ENCODE measurements around the gene EHD2.
A peak's percentile ranks its signal among the peaks of the same experiment; 100 is the strongest.
"Not testable (repeated sequence)": the region's sequence is repeated elsewhere in the genome, so short reads cannot be mapped to it uniquely, and the experiment has no call there.

Gene EHD2

DNA sequence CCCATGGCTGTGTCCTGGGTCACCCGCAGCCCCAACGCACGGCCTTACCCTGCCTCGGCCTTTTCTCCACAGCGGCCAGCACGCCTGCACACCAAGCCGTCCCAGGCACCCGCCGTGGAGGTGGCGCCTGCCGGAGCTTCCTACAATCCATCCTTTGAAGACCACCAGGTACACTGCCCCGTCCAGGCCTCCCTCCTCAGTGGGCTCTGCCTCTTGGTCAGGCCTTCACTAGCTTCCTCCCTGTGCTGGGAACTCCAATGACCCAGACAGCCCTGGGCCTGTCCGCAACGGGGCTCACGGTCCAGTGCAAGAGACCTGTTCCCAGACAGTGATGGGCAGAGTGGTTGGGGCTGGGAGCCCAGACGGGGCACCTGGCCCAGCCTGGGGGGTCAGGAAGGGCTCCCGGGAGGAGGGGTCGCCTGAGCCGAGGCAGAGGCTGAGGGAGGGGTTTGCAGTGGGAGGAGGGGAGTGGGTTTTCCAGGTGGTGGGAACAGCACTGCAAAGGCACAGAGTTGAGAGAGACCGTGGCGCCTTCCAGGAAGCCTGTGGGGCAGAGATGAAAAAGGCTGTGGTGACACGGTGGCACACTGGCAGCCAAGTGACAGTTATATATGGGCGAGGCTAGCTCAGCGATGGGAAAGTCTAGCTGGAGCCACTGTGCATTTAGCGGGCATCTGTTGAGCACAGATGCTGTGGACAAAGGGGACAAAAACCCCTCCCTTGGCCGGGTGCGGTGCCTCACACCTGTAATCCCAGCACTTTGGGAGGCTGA is 39.4 kb downstream of the EHD2 start:
- DNase-seq = no peak

DNA sequence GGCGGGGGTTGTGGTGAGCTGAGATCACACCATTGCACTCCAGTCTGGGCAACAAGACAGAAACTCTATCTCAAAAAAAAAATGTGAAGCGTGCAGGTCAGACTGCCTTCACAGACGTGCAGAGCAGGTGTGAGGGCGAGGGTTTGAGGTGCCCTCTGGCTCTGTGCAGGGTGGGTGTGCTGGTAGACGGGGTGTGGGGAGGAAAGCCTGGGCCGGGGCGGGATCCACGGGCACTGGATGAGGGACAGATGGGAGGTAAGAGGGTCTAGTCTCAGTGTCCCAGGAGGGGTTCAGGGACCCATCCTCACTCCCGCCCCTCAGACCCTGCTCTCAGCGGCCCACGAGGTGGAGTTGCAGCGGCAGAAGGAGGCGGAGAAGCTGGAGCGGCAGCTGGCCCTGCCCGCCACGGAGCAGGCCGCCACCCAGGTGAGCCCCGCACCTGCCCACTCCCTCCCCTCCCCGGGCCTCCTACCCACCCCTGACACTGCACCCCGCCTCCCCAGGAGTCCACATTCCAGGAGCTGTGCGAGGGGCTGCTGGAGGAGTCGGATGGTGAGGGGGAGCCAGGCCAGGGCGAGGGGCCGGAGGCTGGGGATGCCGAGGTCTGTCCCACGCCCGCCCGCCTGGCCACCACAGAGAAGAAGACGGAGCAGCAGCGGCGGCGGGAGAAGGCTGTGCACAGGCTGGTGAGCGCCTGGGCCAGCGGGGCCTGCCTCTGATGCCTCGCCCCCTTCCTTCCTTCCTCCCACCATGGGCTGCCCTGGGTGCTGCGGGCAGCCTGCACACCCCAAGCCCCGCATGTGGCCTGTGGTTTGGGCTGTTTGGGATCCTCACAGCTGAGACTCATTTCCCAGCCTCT is 41.2 kb downstream of the EHD2 start:
- DNase-seq = no peak

DNA sequence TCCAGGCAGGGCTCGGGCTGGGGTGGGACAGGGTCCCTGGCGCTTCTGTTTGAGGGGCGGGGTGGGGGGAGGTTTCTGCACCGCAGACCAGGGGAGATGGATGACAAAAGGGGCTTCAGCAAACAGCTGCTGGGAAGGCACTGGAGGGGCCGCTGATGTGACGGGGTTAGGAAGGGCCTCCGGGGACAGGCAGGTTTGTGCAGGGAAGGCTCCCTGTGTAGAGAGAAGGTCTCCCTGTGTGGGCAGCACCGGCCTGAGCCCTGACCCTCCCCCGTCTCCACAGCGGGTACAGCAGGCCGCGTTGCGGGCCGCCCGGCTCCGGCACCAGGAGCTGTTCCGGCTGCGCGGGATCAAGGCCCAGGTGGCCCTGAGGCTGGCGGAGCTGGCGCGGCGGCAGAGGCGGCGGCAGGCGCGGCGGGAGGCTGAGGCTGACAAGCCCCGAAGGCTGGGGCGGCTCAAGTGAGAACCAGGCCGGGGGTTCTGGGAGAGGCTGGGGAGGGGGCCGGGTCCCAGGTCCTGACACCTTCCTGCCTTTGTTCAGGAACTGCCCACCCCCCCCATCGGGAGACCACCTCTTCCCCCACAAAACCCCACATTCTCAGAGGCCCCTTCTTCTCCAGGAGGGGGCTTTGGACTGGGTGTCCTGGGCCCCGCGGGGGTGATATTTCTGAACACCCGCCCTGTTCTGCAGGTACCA is 42.0 kb downstream of the EHD2 start:
- DNase-seq = no peak

DNA sequence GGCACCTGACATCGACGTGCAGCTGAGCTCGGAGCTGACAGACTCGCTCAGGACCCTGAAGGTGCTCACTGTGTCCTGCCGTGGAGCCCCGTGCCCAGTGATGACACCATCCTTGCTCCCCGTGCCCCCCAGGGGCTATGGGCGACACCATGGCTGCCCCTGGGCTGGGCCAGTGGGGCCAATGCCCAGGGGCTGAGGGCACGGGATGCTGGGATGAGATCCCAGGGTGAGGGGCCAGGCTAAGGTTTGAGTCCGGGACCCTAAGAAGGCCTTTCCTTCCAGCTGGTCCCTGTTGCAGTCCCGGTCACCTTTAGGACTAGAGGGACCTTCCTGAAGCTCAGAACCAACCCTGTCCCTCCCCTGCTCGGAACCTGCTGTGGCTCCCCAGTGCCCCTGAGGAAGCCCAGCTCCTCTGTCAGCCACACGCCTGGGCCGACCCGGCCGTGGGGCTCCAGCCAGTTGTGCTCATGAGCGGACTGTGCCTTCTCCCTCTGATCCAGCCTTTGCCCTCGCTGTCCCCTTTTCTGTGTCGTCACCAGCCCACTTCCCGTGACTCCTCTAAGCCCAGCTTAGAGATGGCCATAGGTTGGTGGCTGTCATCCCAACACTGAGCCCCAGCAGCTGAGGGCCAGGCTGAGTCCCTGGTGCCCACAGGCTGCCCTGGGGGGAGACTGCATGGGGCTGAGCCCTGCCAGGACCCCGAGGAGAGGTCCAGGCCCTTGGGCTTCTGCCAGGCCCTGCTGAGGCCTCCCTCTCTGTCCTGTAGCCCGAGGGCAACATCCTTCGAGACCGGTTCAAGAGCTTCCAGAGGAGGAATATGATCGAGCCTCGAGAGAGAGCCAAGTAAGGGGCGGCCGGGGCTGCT is 42.8 kb downstream of the EHD2 start:
- DNase-seq = no peak

DNA sequence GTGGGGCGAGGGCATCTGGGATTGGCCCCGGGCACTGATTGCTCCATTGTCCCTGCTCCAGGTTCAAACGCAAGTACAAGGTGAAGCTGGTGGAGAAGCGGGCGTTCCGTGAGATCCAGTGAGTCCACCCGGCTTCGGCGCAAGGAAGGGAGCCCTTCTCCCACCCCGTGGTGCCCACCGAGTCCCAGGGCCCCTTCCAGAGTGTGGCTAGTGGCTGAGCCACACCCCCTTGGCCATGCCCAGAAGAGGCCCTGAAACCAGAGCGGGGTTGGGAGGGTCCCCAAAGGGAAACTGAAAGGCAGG is 43.4 kb downstream of the EHD2 start:
- no peak for DNase-seq

DNA sequence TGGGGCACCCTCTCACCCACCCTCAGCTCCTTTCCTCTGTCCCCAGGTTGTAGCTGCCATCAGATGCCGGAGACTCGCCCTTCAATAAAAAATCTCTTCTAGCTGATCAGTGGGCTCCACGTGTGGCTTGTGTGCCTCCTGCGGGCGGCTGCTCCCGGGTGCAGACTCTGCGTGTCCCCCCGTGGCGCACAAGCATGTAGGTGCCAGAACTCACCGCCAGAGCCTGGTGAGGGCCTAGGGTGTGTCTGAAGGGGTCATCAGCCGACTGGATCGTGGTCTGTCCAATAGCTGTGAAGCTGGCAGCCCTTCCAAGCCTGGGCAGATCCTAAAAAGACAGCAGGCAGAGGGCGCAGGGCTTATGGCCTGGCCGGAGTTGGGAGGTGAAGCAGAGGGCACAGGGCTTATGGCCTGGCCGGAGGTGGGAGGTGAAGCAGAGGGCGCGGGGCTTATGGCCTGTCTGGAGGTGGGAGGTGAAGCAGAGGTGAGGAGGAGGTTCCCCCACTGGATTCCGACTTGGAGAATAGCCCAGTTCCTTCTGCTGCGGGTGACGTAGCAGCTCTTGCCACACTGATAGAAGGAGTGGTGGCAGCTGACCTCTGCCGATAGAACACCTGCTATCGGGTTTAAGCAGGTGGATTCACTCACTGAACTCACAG is 43.9 kb downstream of the EHD2 start:
- DNase-seq = no peak

DNA sequence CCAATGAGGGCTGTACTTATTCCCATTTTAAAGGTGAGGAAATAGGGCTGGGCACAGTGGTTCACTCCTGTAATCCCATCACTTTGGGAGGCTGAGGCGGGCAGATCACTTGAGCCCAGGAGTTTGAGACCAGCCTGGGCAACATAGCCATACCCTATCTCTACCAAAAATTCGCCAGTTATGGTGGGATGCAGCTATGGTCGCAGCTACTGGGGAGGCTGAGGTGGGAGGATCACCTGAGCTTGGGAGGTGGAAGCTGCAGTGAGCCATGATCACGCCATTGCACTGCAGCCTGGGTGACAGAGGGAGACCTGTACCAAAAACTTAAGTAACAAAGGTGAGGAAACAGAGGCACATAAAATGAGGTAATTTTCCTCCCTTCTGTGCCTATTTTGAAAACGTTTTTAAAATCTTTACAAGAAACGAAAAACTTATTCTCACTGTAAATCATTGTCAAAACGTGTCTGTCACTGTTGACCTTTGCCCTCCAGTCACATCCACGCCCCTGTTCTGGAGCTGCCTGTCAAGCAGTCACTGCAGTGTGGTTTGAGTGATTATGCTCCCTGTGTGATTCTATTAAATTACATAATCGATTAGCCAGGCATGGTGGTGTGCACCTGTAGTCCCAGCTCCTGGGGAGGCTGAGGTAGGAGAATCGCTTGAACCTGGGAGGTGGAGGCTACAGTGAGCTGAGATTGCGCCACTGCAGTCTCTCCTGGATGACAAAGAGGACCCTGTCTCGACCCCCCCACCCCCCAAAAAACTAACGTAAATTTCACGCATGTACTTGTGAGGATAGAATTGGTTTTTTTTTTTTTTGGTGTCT is 44.6 kb downstream of the EHD2 start:
- no peak for DNase-seq

DNA sequence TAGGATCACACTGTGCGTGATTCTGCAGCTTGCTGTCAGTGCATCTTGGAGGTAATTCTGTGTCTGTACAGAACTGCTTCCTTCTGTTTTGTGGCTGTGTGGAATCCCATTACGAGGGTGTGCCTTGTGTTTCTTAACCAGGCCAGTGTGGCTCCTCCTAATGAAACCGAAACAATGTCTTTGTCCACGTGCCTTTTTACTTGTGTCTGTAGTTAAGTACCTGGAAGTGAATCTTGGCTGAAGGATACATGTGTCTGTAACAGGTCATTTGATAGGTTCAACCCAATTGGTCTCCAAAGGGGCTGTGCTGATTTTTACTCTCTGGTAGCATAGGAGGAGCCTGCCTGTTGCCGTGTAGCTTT is 45.2 kb downstream of the EHD2 start:
- no peak for DNase-seq

DNA sequence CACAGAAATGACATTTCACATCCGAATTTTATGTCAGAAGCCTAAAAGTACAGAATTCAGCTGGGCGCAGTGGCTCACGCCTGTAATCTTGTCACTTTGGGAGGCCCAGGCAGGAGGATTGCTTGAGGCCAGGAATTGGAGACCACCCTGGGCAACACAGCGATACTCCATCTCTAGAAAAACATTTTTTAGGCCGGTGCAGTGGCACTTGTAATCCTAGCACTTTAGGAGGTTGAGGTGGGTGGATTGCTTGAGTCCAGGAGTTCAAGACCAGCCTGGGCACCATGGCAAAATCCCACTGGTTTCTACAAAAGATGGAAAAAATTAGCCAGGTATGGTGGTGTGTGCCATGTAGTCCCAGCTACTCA is 47.4 kb downstream of the EHD2 start:
- DNase-seq = no peak

DNA sequence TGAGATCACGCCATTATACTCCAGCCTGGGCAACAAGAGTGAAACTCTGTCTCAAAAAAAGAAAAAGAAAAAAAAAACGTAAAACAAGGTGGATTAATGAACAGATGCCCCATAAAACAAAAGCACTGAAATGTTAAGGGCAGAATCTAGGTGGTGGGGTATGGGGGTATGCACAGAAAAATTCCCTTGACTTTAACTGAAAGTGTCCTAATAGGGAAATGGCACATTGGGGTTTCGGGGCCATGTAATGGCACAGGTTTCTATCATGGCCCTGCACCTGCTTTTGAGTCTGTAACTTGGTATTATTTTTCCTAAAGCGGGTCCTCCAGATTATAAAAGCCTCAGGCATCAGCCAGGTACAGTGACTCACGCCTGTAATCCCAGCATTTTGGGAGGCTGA is 48.3 kb downstream of the EHD2 start:
- no peak for DNase-seq

DNA sequence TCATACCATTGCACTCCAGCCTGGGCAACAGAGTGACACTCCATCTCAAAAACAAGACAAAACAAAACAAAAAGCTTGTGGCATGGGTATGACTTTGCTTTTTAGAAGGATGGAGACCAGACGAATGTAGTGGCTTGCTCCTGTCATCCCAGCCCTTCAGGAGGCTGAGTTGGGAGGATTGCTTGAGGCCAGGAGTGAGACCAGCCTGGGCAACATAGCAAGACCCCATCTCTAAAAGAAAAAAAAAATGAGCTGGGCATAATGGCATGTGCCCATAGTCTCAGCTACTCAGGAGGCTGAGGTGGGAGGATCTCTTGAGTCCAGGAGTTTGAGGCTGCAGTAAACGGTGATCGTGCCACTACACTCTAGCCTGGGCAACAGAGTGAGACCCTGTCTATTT is 48.9 kb downstream of the EHD2 start:
- no peak for DNase-seq

DNA sequence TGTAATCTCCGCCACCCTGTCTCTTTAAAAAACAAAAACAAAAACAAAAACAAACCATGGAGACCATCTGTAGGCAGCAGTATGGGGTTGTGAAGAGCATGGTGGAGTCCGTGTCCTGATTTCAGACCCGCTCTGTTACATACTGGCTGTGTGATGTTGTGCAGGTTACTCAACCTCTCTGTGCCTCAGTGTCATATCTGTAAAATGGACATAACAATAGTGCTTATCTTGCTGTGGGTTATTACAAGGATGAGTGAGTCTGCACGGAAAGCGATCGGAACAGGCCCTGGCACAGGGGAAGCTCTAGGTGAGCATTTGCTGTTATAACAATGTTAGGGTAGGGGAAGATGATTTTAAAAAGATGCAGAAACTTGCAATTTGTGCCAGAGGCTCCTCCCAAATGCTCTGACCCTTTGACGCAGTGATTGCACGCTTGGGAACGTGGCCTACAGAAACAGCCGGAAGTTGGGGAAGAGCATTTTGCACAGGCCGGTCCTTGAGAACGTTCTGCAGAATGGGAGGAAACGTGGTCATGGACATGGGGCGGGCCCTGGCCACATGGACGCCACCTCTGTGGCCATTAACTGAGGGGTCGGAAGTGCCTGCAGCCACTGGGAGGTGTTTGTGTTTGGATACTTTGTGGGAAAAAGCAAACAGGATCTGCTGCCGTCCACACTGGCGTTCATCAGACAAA is 49.5 kb downstream of the EHD2 start:
- DNase-seq = no peak

DNA sequence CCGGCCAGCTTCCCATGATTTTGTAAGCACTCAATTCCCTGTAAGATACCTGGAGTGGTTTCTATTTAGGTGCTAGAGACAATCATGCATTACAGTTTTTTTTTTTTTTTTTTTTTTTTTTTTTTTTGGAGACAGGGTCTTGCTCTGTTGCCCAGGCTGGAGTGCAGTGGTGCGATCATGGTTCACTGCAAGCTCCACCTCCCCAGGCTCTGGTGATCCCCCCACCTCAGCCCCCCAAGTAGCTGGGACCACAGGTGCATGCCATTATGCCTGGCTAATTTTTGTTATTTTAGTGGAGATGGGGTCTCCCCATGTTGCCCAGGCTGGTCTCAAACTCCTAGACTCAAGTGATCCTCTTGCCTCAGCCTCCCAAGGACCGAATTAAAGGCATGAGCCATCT is 51.5 kb downstream of the EHD2 start:
- DNase-seq = not testable (repeated sequence)

DNA sequence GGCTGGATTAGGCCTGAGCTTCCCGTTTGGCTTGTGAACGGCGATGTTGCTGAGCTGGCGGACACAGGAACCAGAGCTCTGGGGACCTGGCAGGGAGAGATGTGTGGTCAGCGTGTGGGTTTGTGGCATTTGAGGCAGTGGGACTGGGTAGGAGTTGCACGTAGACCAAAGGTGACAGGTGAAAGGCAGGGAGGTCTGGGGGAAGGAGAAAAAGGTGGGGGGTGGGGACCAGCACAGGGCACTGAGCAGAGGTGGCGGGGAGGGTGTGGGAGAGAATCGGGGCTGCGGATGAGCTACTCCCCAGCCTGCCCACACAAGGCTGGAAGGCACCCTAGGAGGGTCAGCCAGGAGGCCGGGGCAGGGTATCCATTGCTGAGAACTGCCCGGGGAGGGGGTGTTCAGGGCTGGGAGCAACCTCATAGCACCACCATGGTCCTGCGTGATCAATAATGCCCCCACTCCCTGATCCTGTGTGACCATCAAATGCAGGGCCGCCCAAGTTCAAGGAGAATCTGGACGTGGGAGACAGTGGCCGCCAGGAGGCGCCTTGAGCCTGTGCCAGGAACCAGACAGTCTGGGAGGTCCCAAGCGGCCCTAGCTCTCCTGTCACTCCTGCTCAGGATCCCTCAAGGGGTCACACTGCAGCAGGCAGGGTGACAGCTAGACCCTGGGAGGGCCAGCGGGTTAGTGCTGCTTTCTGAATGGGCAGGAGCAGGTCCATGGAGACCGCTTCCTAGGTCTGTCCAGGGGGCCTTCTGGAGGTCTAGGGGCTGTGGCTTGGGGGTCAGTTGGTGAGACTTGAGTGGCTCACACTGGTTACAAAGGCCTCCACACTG is 52.5 kb downstream of the EHD2 start:
- DNase-seq = peak; percentile 90

DNA sequence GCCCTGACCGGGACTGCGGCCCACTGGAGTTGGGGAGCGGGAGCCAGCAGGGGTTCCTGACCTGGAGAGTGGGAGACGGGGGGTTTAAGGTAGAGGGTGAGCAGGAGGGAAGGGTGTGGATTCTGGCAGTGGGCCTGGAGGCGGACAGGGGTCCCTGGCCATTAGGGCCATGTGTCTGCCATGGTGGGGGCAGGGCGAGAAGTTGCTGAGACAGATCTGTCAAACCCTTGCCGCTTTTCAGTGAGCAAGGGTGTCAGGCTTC is 53.1 kb downstream of the EHD2 start:
- DNase-seq = no peak

DNA sequence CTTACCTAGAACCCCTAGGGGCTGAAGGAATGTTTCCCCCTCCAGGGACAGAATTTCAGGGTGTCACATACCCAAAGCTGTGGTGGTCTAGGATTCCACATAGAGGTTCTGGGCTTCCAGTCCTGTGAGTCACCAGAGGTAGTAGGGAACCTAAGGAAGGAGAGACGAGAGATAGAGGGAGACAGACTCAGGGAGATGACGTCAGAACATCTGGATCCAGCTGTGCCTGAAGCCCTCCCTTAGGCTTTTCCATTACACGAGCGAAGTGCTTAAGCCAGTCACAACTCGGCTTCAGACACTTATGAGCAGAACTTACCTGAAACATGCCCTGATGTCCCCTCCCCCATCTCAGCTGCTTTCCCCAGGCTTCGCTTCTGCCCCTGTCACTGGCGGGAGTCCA is 53.4 kb downstream of the EHD2 start:
- no peak for DNase-seq

DNA sequence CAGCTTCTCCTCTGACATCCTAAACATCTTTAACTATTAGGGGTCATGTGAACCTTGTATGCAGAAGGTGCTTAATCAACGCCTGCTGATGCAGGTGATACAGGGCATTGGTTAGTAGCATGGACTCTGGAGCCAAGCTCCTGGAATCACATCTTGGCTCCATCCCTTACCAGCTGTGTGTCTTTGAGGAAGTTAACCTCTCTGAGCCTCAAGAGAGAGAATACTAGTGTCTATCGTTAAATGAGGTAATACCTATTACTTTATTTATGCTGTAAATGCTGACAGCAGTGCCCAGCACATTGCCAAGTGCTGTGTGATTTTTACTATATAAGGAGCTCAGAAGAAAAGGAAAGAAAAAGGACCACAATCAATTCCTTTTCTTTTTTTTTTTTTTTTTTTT is 54.1 kb downstream of the EHD2 start:
- no peak for DNase-seq

DNA sequence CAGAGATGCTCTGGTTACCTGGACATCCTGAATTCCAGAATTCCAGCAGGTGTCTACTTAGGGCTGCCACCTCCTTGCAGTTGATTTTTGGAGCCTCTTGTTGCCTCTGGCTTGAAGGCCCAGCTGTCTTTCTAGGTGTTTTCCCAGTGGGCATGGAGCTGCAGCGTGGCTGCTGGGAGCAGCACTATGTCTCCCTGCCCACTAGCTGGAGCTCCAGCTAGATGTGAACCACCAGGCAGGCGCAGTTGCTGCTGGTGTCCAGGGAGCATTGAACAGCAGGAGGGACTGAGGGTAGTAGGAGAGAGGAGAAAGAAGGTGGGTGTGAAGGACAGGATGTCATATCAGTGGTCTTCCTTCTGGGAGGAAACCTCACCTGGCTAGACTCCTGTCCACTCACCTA is 55.4 kb downstream of the EHD2 start:
- no peak for DNase-seq

DNA sequence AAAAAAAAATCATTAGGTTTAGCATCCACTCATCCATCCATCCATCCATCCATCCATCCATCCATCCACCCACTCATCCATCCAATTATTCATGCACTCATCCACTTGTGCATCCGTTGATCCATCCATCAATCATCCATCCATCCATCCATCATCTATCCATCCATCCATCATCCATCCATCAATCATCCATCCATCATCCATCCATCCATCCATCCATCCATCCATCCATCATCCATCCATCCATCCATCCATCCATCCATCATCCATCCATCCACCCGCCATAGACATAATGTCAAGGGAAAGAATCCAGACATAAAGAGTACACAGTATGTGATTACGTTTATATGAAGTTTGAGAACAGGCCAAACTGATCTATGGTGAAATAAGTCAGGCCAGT is 56.3 kb downstream of the EHD2 start:
- no peak for DNase-seq

DNA sequence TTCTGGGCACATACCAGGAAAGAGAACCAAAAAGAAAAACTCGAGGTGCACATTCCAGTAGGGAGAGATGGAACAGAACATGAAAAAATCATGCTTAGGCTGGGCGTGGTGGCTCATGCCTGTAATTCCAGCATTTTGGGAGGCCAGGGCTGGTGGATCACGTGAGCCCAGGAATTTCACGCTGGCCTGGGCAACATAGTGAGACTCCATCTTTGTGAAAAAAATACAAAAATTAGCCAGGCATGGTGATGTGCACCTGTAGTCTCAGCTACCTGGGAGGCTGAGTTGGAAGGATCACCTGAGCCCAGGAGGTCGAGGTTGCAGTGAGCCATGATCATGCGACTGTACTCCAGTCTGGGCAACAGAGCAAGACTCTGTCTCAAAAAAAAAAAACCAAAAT is 58.1 kb downstream of the EHD2 start:
- not testable (repeated sequence) for DNase-seq

All from eye (tissue), 1 donor.